AG09309 (cell line): ENCODE data around the gene VAC14.

Experiments
- DNase-seq: peaks from one replicate; pipeline ENCODE4 v3.0.0-alpha.2; 2010; ENCODE audit warnings: low read depth
- H3K4me3 ChIP-seq: 2 replicates; pipeline ENCODE4 v1.5.1; 2011; ENCODE audit warnings: mild to moderate bottlenecking, low read depth, low read length, moderate library complexity; ENCODE audit not compliant: control insufficient read depth
- CTCF ChIP-seq: IDR thresholded peaks from 2 replicates; pipeline ENCODE4 v1.5.1; 2011; ENCODE audit warnings: mild to moderate bottlenecking, low read depth, low read length, inconsistent platforms; ENCODE audit not compliant: insufficient read depth, control insufficient read depth; ENCODE audit errors: missing control alignments

Gene VAC14

GRCh38 chr16:70728150-70728549 is 72.8 kb downstream of the VAC14 start:
- H3K4me3 ChIP-seq = no peak overlapping the region
- DNase-seq = no peak
- TF ChIP-seq CTCF = no peak

- no peak overlapping the region for H3K4me3 ChIP-seq
- no peak for DNase-seq
- TF ChIP-seq CTCF = no peak
These were observed 74.0 kb downstream of the VAC14 start for GRCh38 chr16:70726892-70727361.

- TF ChIP-seq CTCF = no peak
- H3K4me3 ChIP-seq = no peak overlapping the region
- no peak for DNase-seq
These were observed 74.8 kb downstream of the VAC14 start for GRCh38 chr16:70725912-70726828.

GRCh38 chr16:70725024-70725911 is 75.7 kb downstream of the VAC14 start:
- no peak for TF ChIP-seq CTCF
- no peak for DNase-seq
- H3K4me3 ChIP-seq = no peak overlapping the region

GRCh38 chr16:70724146-70725023 is 76.6 kb downstream of the VAC14 start:
- no peak overlapping the region for H3K4me3 ChIP-seq
- no peak for DNase-seq
- no peak for TF ChIP-seq CTCF

GRCh38 chr16:70723740-70724145 is 77.2 kb downstream of the VAC14 start:
- TF ChIP-seq CTCF = no peak
- no peak overlapping the region for H3K4me3 ChIP-seq
- no peak for DNase-seq
